Keratinocyte (primary cell): ENCODE data around the gene CLSTN2. TPM values are rescaled to one million over a fixed set of nuclear protein-coding genes. Genes with fewer than 3 reads are reported as not detected.

Experiments used
- DNase-seq: peaks from one replicate; pipeline ENCODE4 v3.0.0-alpha.2; 2011; ENCODE audit warnings: low read depth, missing footprints, low spot score
- FAIRE-seq: peaks from 2 replicates; lab custom pipeline; 2011; peaks lifted over from hg19 to GRCh38; lab: Jason Lieb, UNC
- H2AFZ ChIP-seq: 2 replicates; pipeline ENCODE4 v1.6.0; 2012; ENCODE audit warnings: low read length, control low read depth, inconsistent platforms; ENCODE audit not compliant: control insufficient read depth
- H3K27ac ChIP-seq: 2 replicates; pipeline ENCODE4 v1.5.1; 2011; ENCODE audit warnings: low read length; ENCODE audit not compliant: control insufficient read depth, insufficient read depth
- H3K27me3 ChIP-seq: 3 replicates; pipeline ENCODE4 v1.6.0; 2011; ENCODE audit warnings: low read length; ENCODE audit not compliant: control insufficient read depth, insufficient read depth; ENCODE audit errors: extremely low read depth
- H3K36me3 ChIP-seq, 2 experiments: 2 replicates in 1 of 2; 3 replicates in 1 of 2; pipeline ENCODE4 v1.5.1; 2011; ENCODE audit warnings: low read length in 2 of 2, mild to moderate bottlenecking in 1 of 2; ENCODE audit not compliant: control insufficient read depth in 2 of 2, insufficient read depth in 2 of 2; ENCODE audit errors: extremely low read depth in 1 of 2
- H3K4me1 ChIP-seq: 3 replicates; pipeline ENCODE4 v1.5.1; 2011; ENCODE audit warnings: low read length; ENCODE audit not compliant: control insufficient read depth, insufficient read depth; ENCODE audit errors: extremely low read depth
- H3K4me2 ChIP-seq: 3 replicates; pipeline ENCODE4 v1.6.0; 2011; ENCODE audit warnings: low read depth, low read length; ENCODE audit not compliant: control insufficient read depth, insufficient read depth; ENCODE audit errors: extremely low read depth
- H3K4me3 ChIP-seq, 3 experiments: fragments of 200-600 bp in 1 of 3; sonication (generic) in 1 of 3; 2 replicates in 2 of 3; 3 replicates in 1 of 3; pipeline ENCODE4 v1.5.1; 2011 to 2016; ENCODE audit warnings: low read length in 3 of 3, mild to moderate bottlenecking in 3 of 3, control low read depth in 2 of 3, inconsistent platforms in 1 of 3, low read depth in 1 of 3, mixed read lengths in 1 of 3, mixed run types in 1 of 3, moderate library complexity in 1 of 3; ENCODE audit not compliant: control insufficient read depth in 2 of 3, insufficient read depth in 2 of 3; ENCODE audit errors: extremely low read depth in 1 of 3
- H3K79me2 ChIP-seq: 2 replicates; pipeline ENCODE4 v1.6.0; 2012; ENCODE audit warnings: low read length; ENCODE audit not compliant: control insufficient read depth, insufficient read depth
- H3K9ac ChIP-seq: 3 replicates; pipeline ENCODE4 v1.6.0; 2011; ENCODE audit warnings: low read length; ENCODE audit not compliant: control insufficient read depth, insufficient read depth; ENCODE audit errors: extremely low read depth
- H3K9me1 ChIP-seq: 3 replicates; pipeline ENCODE4 v1.6.0; 2011; ENCODE audit warnings: low read length; ENCODE audit not compliant: control insufficient read depth, insufficient read depth; ENCODE audit errors: extremely low read depth
- H3K9me3 ChIP-seq: 2 replicates; pipeline ENCODE4 v1.5.1; 2012; ENCODE audit warnings: low read depth, low read length; ENCODE audit not compliant: control insufficient read depth
- H4K20me1 ChIP-seq: 3 replicates; pipeline ENCODE4 v1.6.0; 2011; ENCODE audit warnings: low read length; ENCODE audit not compliant: control insufficient read depth, insufficient read depth; ENCODE audit errors: extremely low read depth
- CTCF ChIP-seq, 3 experiments: IDR thresholded peaks in 1 of 3; conservative IDR thresholded peaks in 1 of 3; optimal IDR thresholded peaks in 1 of 3; 2 replicates in 2 of 3; 3 replicates in 1 of 3; pipeline versions ENCODE3 to v1.5.1; 2011; ENCODE audit warnings: low read length in 3 of 3, mild to moderate bottlenecking in 3 of 3, moderate library complexity in 2 of 3, control low read depth in 1 of 3, inconsistent platforms in 1 of 3; ENCODE audit not compliant: insufficient read depth in 2 of 3; ENCODE audit errors: extremely low read depth in 1 of 3
- EZH2 ChIP-seq: IDR thresholded peaks from one replicate; pipeline ENCODE4 v1.6.1; 2012; ENCODE audit warnings: inconsistent platforms, mild to moderate bottlenecking, low read length, moderate library complexity
- dilution Hi-C: fragments of 300-500 bp; cut with MboI; formaldehyde crosslinking; loops from one replicate; pipeline ENCODE4 v1.7.0; 2020; ENCODE audit warnings: low sequenced_read_pairs; ENCODE audit not compliant: extremely low pct_ligation_motif_present
- polyA plus RNA-seq, 5 experiments: library from polyadenylated mRNA; depleted of rRNA in 3 of 5; stranded (reverse) in 3 of 5; stranded (forward) in 1 of 5; unstranded in 1 of 5; fragments of >200 nt; gene quantifications; 1 replicate in 1 of 5; 2 replicates in 3 of 5; 3 replicates in 1 of 5; pipeline versions ENCODE4 v1.2.1 to v1.2.3, GENCODE V29; 2011 to 2012; ENCODE audit warnings: missing spikeins in 2 of 5, low read depth in 1 of 5, low replicate concordance in 1 of 5

The CLSTN2 gene
- polyA plus RNA-seq, 1 donor (not counting 4 experiments of a cell fraction or from before 2014, with no cell fraction given) = 0.09 TPM

GRCh38 chr3:140089403-140090072 is 154.6 kb downstream of the CLSTN2 start:
- H4K20me1 ChIP-seq = no peaks in the 10 kb centered on the region
- no peak overlapping the region for H3K27ac ChIP-seq
- H2AFZ ChIP-seq = no peak overlapping the region
- peaks cover 3% of the 10 kb centered on the region for H3K27me3 ChIP-seq
- H3K4me3 ChIP-seq = no peak overlapping the region
- no peaks in the 10 kb centered on the region for H3K9me3 ChIP-seq
- no peak overlapping the region for H3K4me2 ChIP-seq
- dilution Hi-C loops = no loop called here
- H3K79me2 ChIP-seq = no peaks in the 10 kb centered on the region
- FAIRE-seq (no peak), DNase-seq (no peak)
- H3K9me1 ChIP-seq = no peaks in the 10 kb centered on the region
- TF ChIP-seq EZH2 = no peak
- TF ChIP-seq CTCF (optimal IDR thresholded peaks at IDR 0.05 in 1 of 3, IDR thresholded peaks at IDR 0.05 in 1 of 3, conservative IDR thresholded peaks at IDR 0.05 in 1 of 3; ENCODE audit: extremely low read depth in 1 of 3, insufficient read depth in 2 of 3, low read length in 3 of 3) = no peak
- peaks cover 5% of the 10 kb centered on the region for H3K4me1 ChIP-seq
- H3K36me3 ChIP-seq = no peaks in the 10 kb centered on the region
- H3K9ac ChIP-seq = no peak overlapping the region

- Histone ChIP-seq H2AFZ (no peak overlapping the region), H3K27ac (no peak overlapping the region), H3K4me3 (no peak overlapping the region), H3K9me3 (no peaks in the 10 kb centered on the region), H3K9ac (no peak overlapping the region), H3K4me1 (peaks cover 5% of the 10 kb centered on the region), H4K20me1 (no peaks in the 10 kb centered on the region), H3K4me2 (no peak overlapping the region), H3K27me3 (peaks cover 3% of the 10 kb centered on the region), H3K79me2 (no peaks in the 10 kb centered on the region), H3K36me3 (no peaks in the 10 kb centered on the region), H3K9me1 (no peaks in the 10 kb centered on the region)
- no peak for FAIRE-seq
- TF ChIP-seq EZH2 (no peak), CTCF (optimal IDR thresholded peaks at IDR 0.05 in 1 of 3, IDR thresholded peaks at IDR 0.05 in 1 of 3, conservative IDR thresholded peaks at IDR 0.05 in 1 of 3; ENCODE audit: extremely low read depth in 1 of 3, insufficient read depth in 2 of 3, low read length in 3 of 3) (no peak)
- dilution Hi-C loops = no loop called here
- no peak for DNase-seq
These were observed 156.2 kb downstream of the CLSTN2 start for GRCh38 chr3:140091143-140091542.
